GM12878 (cell line): Measurements from ENCODE around the gene RPS8. TPM values are rescaled to one million over a fixed set of nuclear protein-coding genes. Genes with fewer than 3 reads are reported as not detected.
A peak's percentile ranks its signal among the peaks of the same experiment; 100 is the strongest.

Experiments
- ATF7 ChIP-seq: fragments of 450-650 bp; IDR thresholded peaks from 2 replicates; pipeline ENCODE4 v1.6.1; 2016; ENCODE audit warnings: low read depth, mild to moderate bottlenecking
- BHLHE40 ChIP-seq, 2 experiments: fragments of 450-650 bp in 1 of 2; IDR thresholded peaks; 2 replicates each; pipeline ENCODE4 v1.6.1; 2011 to 2017; ENCODE audit warnings: low read depth in 2 of 2, borderline replicate concordance in 1 of 2, improper control_type of control experiment in 1 of 2, low read length in 1 of 2, mild to moderate bottlenecking in 1 of 2
- BMI1 ChIP-seq: fragments of 450-650 bp; IDR thresholded peaks from 2 replicates; pipeline ENCODE4 v1.6.1; 2016; ENCODE audit warnings: mild to moderate bottlenecking, moderate library complexity, borderline replicate concordance
- DPF2 ChIP-seq: fragments of 450-650 bp; IDR thresholded peaks from 2 replicates; pipeline ENCODE4 v1.6.1; 2017; ENCODE audit warnings: mild to moderate bottlenecking
- ESRRA ChIP-seq: IDR thresholded peaks from 2 replicates; pipeline ENCODE4 v1.6.1; 2012; ENCODE audit warnings: mild to moderate bottlenecking, low read length, improper control_type of control experiment
- EZH2 ChIP-seq: IDR thresholded peaks from 2 replicates; pipeline ENCODE4 v1.6.1; 2012; ENCODE audit warnings: low read depth, mild to moderate bottlenecking, control low read depth, inconsistent platforms, low read length, borderline replicate concordance; ENCODE audit not compliant: control insufficient read depth
- HDAC6 ChIP-seq: fragments of 200-600 bp; sonication (generic); IDR thresholded peaks from one replicate; pipeline ENCODE4 v1.8.0; 2017; ENCODE audit warnings: antibody characterized with exemption; ENCODE audit not compliant: unreplicated experiment
- HDGF ChIP-seq: fragments of 450-650 bp; IDR thresholded peaks from 2 replicates; pipeline ENCODE4 v1.6.1; 2016; ENCODE audit warnings: antibody characterized with exemption
- JUND ChIP-seq: IDR thresholded peaks from 2 replicates; pipeline ENCODE4 v1.6.1; 2012; ENCODE audit warnings: low read depth, mild to moderate bottlenecking, low read length, improper control_type of control experiment, moderate library complexity
- KLF5 ChIP-seq: fragments of 450-650 bp; IDR thresholded peaks from 2 replicates; pipeline ENCODE4 v1.6.1; 2014; ENCODE audit warnings: mild to moderate bottlenecking; ENCODE audit not compliant: partially characterized antibody
- PKNOX1 ChIP-seq: fragments of 450-650 bp; IDR thresholded peaks from 2 replicates; pipeline ENCODE4 v1.6.1; 2016; ENCODE audit warnings: mild to moderate bottlenecking
- POLR2AphosphoS2 ChIP-seq: IDR thresholded peaks from 2 replicates; pipeline ENCODE4 v1.6.1; 2011; ENCODE audit warnings: low read depth, mild to moderate bottlenecking, low read length, improper control_type of control experiment, moderate library complexity
- POU2F2 ChIP-seq: IDR thresholded peaks from 3 replicates; pipeline ENCODE4 v1.6.1; 2011; ENCODE audit warnings: low read depth, mild to moderate bottlenecking, low read length, borderline replicate concordance
- RELA ChIP-seq: fragments of 450-650 bp; IDR thresholded peaks from 2 replicates; pipeline ENCODE4 v1.8.0; 2014; ENCODE audit warnings: borderline replicate concordance; ENCODE audit not compliant: partially characterized antibody
- RELB ChIP-seq: fragments of 450-650 bp; IDR thresholded peaks from 2 replicates; pipeline ENCODE4 v1.6.1; 2017; ENCODE audit warnings: low read depth, mild to moderate bottlenecking, moderate library complexity
- SMAD1 ChIP-seq: fragments of 450-650 bp; IDR thresholded peaks from 2 replicates; pipeline ENCODE4 v1.6.1; 2018; ENCODE audit warnings: mild to moderate bottlenecking, low read depth; ENCODE audit not compliant: partially characterized antibody
- SMAD5 ChIP-seq: IDR thresholded peaks from 2 replicates; pipeline ENCODE4 v1.6.1; 2016; ENCODE audit warnings: antibody characterized with exemption, low read depth
- SPI1 ChIP-seq: IDR thresholded peaks from 2 replicates; pipeline ENCODE4 v1.6.1; 2011; ENCODE audit warnings: low read depth, mild to moderate bottlenecking, low read length, moderate library complexity, borderline replicate concordance; ENCODE audit not compliant: insufficient read depth
- SREBF2 ChIP-seq: IDR thresholded peaks from 2 replicates; pipeline ENCODE4 v1.6.1; 2012; ENCODE audit warnings: mild to moderate bottlenecking, low read length
- TCF3 ChIP-seq: IDR thresholded peaks from 2 replicates; pipeline ENCODE4 v1.6.1; 2012; ENCODE audit warnings: low read depth, mild to moderate bottlenecking, low read length, borderline replicate concordance; ENCODE audit not compliant: insufficient read depth
- ZBED1 ChIP-seq: IDR thresholded peaks from 2 replicates; pipeline ENCODE4 v1.6.1; 2016; ENCODE audit warnings: borderline replicate concordance
- ZBTB33 ChIP-seq: fragments of 450-650 bp; IDR thresholded peaks from 2 replicates; pipeline ENCODE4 v1.6.1; 2017; ENCODE audit warnings: mild to moderate bottlenecking
- ZNF384 ChIP-seq: IDR thresholded peaks from 2 replicates; pipeline ENCODE4 v1.6.1; 2012; ENCODE audit warnings: low read depth, mild to moderate bottlenecking, low read length, improper control_type of control experiment, borderline replicate concordance
- ZSCAN29 ChIP-seq: fragments of 450-650 bp; IDR thresholded peaks from 2 replicates; pipeline ENCODE4 v1.6.1; 2017; ENCODE audit warnings: mild to moderate bottlenecking, moderate library complexity
- ZZZ3 ChIP-seq: IDR thresholded peaks from 2 replicates; pipeline ENCODE4 v1.6.1; 2011; ENCODE audit warnings: low read depth; ENCODE audit not compliant: control insufficient read depth, insufficient read length
- polyA plus RNA-seq, 11 experiments: library from polyadenylated mRNA; depleted of rRNA in 4 of 11; unstranded in 6 of 11; stranded (reverse) in 5 of 11; fragments of >200 nt; fragmentation: Nextera tagmentation in 4 of 11; fragmentation: Illumina TruSeq in 1 of 11; extraction: Ambion mirVana in 4 of 11; extraction: Trizol in 1 of 11; gene quantifications; 1 replicate in 1 of 11; 2 replicates in 10 of 11; pipeline versions ENCODE4 v1.2.1 to v1.2.3, GENCODE V29; 2011 to 2016; ENCODE audit warnings: inconsistent platforms in 2 of 11, missing spikeins in 2 of 11, low read depth in 1 of 11
- total RNA-seq, 4 experiments: library from RNA; depleted of rRNA in 3 of 4; stranded (reverse); fragments of >200 nt in 3 of 4; fragmentation: Illumina TruSeq in 1 of 4; extraction: Trizol in 1 of 4; gene quantifications; 2 replicates each; pipeline versions ENCODE4 v1.2.1 to v1.2.3, GENCODE V29; 2013 to 2021

RPS8 gene
- total and polyA plus RNA-seq, 10 of the 15 experiments (the other 5 are each of a cell fraction or from before 2014, with no cell fraction given), result 1,296 to 3,461 (median 2,877) TPM

GRCh38 chr1:44799770-44800584 is 24.6 kb downstream of the RPS8 start, which contains the start of gene PLK3 (continued):
- no peak for TF ChIP-seq ZNF384
- no peak for TF ChIP-seq ZBED1
- TF ChIP-seq JUND, result no peak
- TF ChIP-seq TCF3, result peak; percentile 11; the same call in 1 of the 2 replicates
- TF ChIP-seq ZBTB33, result no peak
- TF ChIP-seq ZSCAN29, result no peak
- TF ChIP-seq SMAD1, result peak; percentile 63
- no peak for TF ChIP-seq SPI1
- TF ChIP-seq BHLHE40 (IDR thresholded peaks at IDR 0.05; ENCODE audit: borderline replicate concordance in 1 of 2, low read depth in 2 of 2, low read length in 1 of 2), result peak in 1 of 2 experiments; percentile 74; a peak in 3 of 4 replicates
- peak; percentile 79 for TF ChIP-seq ATF7
- TF ChIP-seq ESRRA, result no peak
- TF ChIP-seq PKNOX1, result peak; percentile 91
- peak; percentile 72; the same call in 1 of the 2 replicates for TF ChIP-seq POLR2AphosphoS2
- TF ChIP-seq SMAD5, result no peak
- TF ChIP-seq KLF5, result no peak
- peak; percentile 79 for TF ChIP-seq DPF2
- TF ChIP-seq HDGF, result peak; percentile 97
- peak; percentile 83; the same call in 2 of the 3 replicates for TF ChIP-seq POU2F2
- no peak for TF ChIP-seq ZZZ3
- no peak for TF ChIP-seq SREBF2
- no peak for TF ChIP-seq BMI1
- no peak for TF ChIP-seq EZH2
- TF ChIP-seq RELB, result peak; percentile 67; the same call in 1 of the 2 replicates
- TF ChIP-seq HDAC6, result no peak
- TF ChIP-seq RELA, result no peak
